Thymus (tissue), 11 donors: ENCODE measurements around the gene CENPX. TPM values are rescaled to one million over a fixed set of nuclear protein-coding genes. Genes with fewer than 3 reads are reported as not detected.

Experiments used
- DNase-seq, 9 donors: peaks; one replicate each; pipeline ENCODE4 v3.0.0-alpha.2; 2013; ENCODE audit warnings: low spot score in 9 of 9, low read depth in 6 of 9, missing footprints in 1 of 9
- H3K27ac ChIP-seq, 2 donors: one replicate each; pipeline ENCODE4 v1.5.1; 2013; ENCODE audit warnings: control low read depth in 1 of 2, low read depth in 1 of 2, low read length in 1 of 2, mild to moderate bottlenecking in 1 of 2, moderate library complexity in 1 of 2
- H3K27me3 ChIP-seq, 2 donors: one replicate each; pipeline ENCODE4 v1.5.1; 2013; ENCODE audit warnings: low read length in 1 of 2; ENCODE audit not compliant: control insufficient read depth in 2 of 2, insufficient read depth in 1 of 2
- H3K36me3 ChIP-seq, 2 donors: one replicate each; pipeline ENCODE4 v1.5.1; 2013; ENCODE audit warnings: low read length in 1 of 2, mild to moderate bottlenecking in 1 of 2, moderate library complexity in 1 of 2; ENCODE audit not compliant: control insufficient read depth in 2 of 2, insufficient read depth in 2 of 2
- H3K4me1 ChIP-seq, 2 donors: one replicate each; pipeline ENCODE4 v1.5.1; 2013; ENCODE audit warnings: low read length in 2 of 2; ENCODE audit not compliant: control insufficient read depth in 2 of 2, insufficient read depth in 2 of 2
- H3K4me3 ChIP-seq, 2 donors: one replicate each; pipeline ENCODE4 v1.5.1; 2013; ENCODE audit warnings: low read length in 2 of 2, control low read depth in 1 of 2, mild to moderate bottlenecking in 1 of 2
- H3K9me3 ChIP-seq, 2 donors: one replicate each; pipeline ENCODE4 v1.5.1; 2013; ENCODE audit warnings: low read length in 1 of 2, mild to moderate bottlenecking in 1 of 2; ENCODE audit not compliant: control insufficient read depth in 2 of 2, insufficient read depth in 1 of 2
- WGBS: extraction: QIAGEN DNeasy Blood & Tissue Kit; methylation state at CpG from one replicate; pipeline ENCODE4 v1.1.7; 2013; 5-methylcytosine and 5-hydroxymethylcytosine counted together
- polyA plus RNA-seq: library from polyadenylated mRNA; stranded (reverse); fragments of 200-250 nt; gene quantifications from one replicate; pipeline ENCODE4 v1.2.3, GENCODE V29; 2013
- total RNA-seq: library from RNA; stranded (reverse); fragments of 120-200 nt; gene quantifications from one replicate; pipeline ENCODE4 v1.2.4, GENCODE V29; 2013
- donor health status: healthy.

CENPX gene
- total and polyA plus RNA-seq, 2 donors = 44.5 to 79.7 TPM

DNA sequence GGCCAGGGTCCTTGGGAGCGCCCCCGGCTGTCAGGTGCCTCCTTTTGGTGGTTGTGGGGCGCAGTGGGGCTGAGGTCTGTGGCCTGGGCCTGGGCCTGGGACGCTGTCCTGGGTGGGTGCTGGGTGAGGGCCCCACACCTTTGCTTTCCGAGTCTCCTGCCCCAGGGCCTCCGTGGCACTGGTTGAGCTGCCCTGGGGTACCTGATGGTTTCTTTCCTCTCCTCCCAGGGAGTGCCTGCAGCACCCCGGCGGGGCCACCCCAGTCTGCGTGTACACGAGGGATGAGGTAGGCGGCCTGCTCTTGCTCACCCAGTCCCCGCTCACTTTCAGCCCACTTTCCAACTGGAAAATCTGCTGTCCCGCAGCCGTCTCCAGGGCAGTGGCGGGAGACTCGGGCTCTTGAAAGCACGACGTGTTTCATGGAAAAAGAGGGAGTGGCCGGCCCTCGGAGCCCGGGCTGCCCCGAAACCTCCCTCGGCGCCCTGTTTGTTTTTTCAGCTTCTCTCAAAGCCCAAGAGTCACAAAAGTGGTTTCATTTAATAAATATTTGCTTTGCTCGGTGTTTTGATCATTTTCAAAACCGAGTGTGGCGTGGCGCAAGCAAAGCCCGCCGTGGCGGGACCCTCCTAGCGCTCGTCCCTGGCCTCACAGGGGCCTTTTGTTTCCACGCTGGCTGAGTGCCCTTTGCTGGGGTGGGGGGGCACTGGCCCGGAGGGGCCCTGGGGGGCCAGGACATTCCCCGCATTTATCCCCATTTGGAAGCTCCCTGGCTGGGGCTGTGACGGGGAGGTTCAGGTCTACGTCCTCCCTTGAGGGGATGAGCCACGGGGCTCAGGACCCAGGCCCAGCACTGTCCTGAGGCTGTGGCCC, 27.9 kb downstream of the CENPX start:
- no peak for DNase-seq
- WGBS = 96% methylated on average over 39 of the region's 39 CpGs

GRCh38 chr17:81993729-81994592, 28.7 kb downstream of the CENPX start:
- H3K4me3 ChIP-seq = no peak overlapping the region
- peak overlapping the region in 1 of 2 donors; percentile 18 for H3K27ac ChIP-seq
- peaks cover 0 to 20% of the 10 kb centered on the region in 2 donors for H3K9me3 ChIP-seq
- WGBS = 98% methylated on average over 37 of the region's 37 CpGs
- H3K27me3 ChIP-seq = no peaks in the 10 kb centered on the region
- H3K4me1 ChIP-seq = peaks cover 0 to 17% of the 10 kb centered on the region in 2 donors
- peaks cover 16 to 23% of the 10 kb centered on the region in 2 donors for H3K36me3 ChIP-seq
- DNase-seq = no peak

More for the DNA sequence above, 27.9 kb downstream of the CENPX start:
- no peak overlapping the region for H3K4me3 ChIP-seq
- H3K36me3 ChIP-seq = peaks cover 16 to 24% of the 10 kb centered on the region in 2 donors
- no peak overlapping the region for H3K27ac ChIP-seq
- H3K9me3 ChIP-seq = peaks cover 0 to 14% of the 10 kb centered on the region in 2 donors
- peaks cover 0 to 17% of the 10 kb centered on the region in 2 donors for H3K4me1 ChIP-seq
- H3K27me3 ChIP-seq = no peaks in the 10 kb centered on the region

DNA sequence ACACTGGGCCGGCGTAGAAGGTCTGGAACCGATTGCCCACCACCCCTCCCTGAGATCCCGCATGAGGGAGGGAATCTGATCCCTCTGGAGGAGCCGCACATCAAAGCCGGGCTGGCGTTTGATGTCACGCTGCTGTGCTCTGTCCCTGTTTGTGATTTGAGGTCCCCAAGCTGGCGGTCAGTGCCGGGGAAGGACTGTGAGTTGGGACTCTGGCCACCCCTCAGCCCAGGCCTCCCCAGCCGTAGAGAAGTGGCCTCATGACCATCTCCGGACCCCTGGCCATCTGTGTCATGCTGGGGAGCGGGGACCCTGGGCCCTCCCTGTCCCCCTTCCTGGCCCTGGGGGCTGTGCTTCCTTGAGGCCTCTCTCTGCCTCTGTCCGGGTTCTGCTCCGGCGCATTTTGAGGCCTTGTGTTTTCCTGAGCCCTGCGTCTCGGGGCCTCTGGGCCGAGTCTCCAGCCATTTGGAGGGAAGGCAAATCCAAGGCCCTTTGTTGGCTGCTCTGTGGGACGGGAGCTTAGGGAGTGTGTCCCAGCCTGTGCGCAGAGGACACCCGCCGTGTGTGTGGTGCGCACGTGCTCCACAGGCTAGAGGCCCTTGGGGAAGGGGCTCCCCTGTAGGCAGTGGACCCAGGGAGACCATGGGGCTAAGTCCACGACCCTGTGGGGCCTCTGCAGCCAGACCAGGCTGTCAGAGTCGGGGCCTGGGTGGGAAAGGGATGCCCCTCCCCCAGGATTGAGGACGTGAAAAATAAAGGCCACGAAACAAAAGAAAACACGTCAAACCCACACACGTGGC, 30.2 kb downstream of the CENPX start:
- 96% methylated on average over 31 of the region's 31 CpGs for WGBS
- peaks cover 0 to 17% of the 10 kb centered on the region in 2 donors for H3K4me1 ChIP-seq
- H3K36me3 ChIP-seq = peaks cover 16 to 25% of the 10 kb centered on the region in 2 donors
- H3K9me3 ChIP-seq = peaks cover 0 to 20% of the 10 kb centered on the region in 2 donors
- no peak overlapping the region for H3K4me3 ChIP-seq
- no peak for DNase-seq
- H3K27ac ChIP-seq = peak overlapping the region in 1 of 2 donors; percentile 40
- H3K27me3 ChIP-seq = no peaks in the 10 kb centered on the region

- Histone ChIP-seq H3K4me3 (no peak overlapping the region), H3K27ac (peak overlapping the region in 1 of 2 donors; percentile 26), H3K9me3 (peaks cover 0 to 20% of the 10 kb centered on the region in 2 donors), H3K36me3 (peaks cover 11 to 22% of the 10 kb centered on the region in 2 donors), H3K4me1 (peaks cover 0 to 17% of the 10 kb centered on the region in 2 donors), H3K27me3 (no peaks in the 10 kb centered on the region)
- 94% methylated on average over 31 of the region's 31 CpGs for WGBS
- DNase-seq = peak in 1 of 9 donors; percentile 43
These were observed 30.9 kb downstream of the CENPX start for GRCh38 chr17:81991684-81992305.

- WGBS = 95% methylated on average over 25 of the region's 25 CpGs
- H3K27ac ChIP-seq = no peak overlapping the region
- no peak overlapping the region for H3K4me3 ChIP-seq
- H3K4me1 ChIP-seq = peaks cover 0 to 17% of the 10 kb centered on the region in 2 donors
- peaks cover 12 to 20% of the 10 kb centered on the region in 2 donors for H3K36me3 ChIP-seq
- peaks cover 0 to 25% of the 10 kb centered on the region in 2 donors for H3K9me3 ChIP-seq
- H3K27me3 ChIP-seq = no peaks in the 10 kb centered on the region
- no peak for DNase-seq
These were observed 31.6 kb downstream of the CENPX start for GRCh38 chr17:81990836-81991683.

GRCh38 chr17:81987161-81987770, 35.4 kb downstream of the CENPX start:
- Histone ChIP-seq H3K4me1 (peaks cover 0 to 10% of the 10 kb centered on the region in 2 donors), H3K4me3 (no peak overlapping the region), H3K9me3 (peaks cover 1 to 24% of the 10 kb centered on the region in 2 donors), H3K27me3 (no peaks in the 10 kb centered on the region), H3K27ac (no peak overlapping the region), H3K36me3 (peaks cover 36 to 53% of the 10 kb centered on the region in 2 donors)
- WGBS = 97% methylated on average over 26 of the region's 26 CpGs
- no peak for DNase-seq

GRCh38 chr17:81986606-81987005, 36.1 kb downstream of the CENPX start:
- Histone ChIP-seq H3K4me3 (no peak overlapping the region), H3K27me3 (no peaks in the 10 kb centered on the region), H3K27ac (no peak overlapping the region), H3K4me1 (peaks cover 0 to 3% of the 10 kb centered on the region in 2 donors), H3K9me3 (peaks cover 1 to 19% of the 10 kb centered on the region in 2 donors), H3K36me3 (peaks cover 36 to 55% of the 10 kb centered on the region in 2 donors)
- DNase-seq = no peak
- 99% methylated on average over 26 of the region's 26 CpGs for WGBS
